Endothelial cell (in vitro differentiated cells): ENCODE measurements around the gene PLEKHO1. TPM values are rescaled to one million over a fixed set of nuclear protein-coding genes. Genes with fewer than 3 reads are reported as not detected.
"Not testable (repeated sequence)": the region's sequence is repeated elsewhere in the genome, so short reads cannot be mapped to it uniquely, and the experiment has no call there.

ENCODE experiments used
- DNase-seq: peaks from one replicate; pipeline ENCODE4 v3.0.0; 2021; ENCODE audit warnings: low spot score
- H3K27ac Mint-ChIP-seq: one replicate; pipeline ENCODE4 v1.8.0; 2021; ENCODE audit warnings: mixed read lengths, inconsistent platforms; ENCODE audit not compliant: unreplicated experiment
- H3K27me3 Mint-ChIP-seq: one replicate; pipeline ENCODE4 v1.8.0; 2021; ENCODE audit warnings: mild to moderate bottlenecking, moderate library complexity, mixed read lengths, inconsistent platforms; ENCODE audit not compliant: unreplicated experiment
- H3K36me3 Mint-ChIP-seq: one replicate; pipeline ENCODE4 v1.8.0; 2021; ENCODE audit warnings: mild to moderate bottlenecking, low read depth, mixed read lengths, inconsistent platforms; ENCODE audit not compliant: unreplicated experiment
- H3K4me1 Mint-ChIP-seq: one replicate; pipeline ENCODE4 v1.8.0; 2021; ENCODE audit warnings: mild to moderate bottlenecking, mixed read lengths, inconsistent platforms; ENCODE audit not compliant: unreplicated experiment
- H3K4me3 Mint-ChIP-seq: one replicate; pipeline ENCODE4 v1.8.0; 2021; ENCODE audit warnings: mild to moderate bottlenecking, mixed read lengths, inconsistent platforms; ENCODE audit not compliant: unreplicated experiment
- H3K9me3 Mint-ChIP-seq: one replicate; pipeline ENCODE4 v1.8.0; 2021; ENCODE audit warnings: mixed read lengths, inconsistent platforms; ENCODE audit not compliant: unreplicated experiment
- CTCF ChIP-seq: fragments of 200-600 bp; sonication (generic); IDR thresholded peaks from one replicate; pipeline ENCODE4 v1.5.0; 2021; ENCODE audit warnings: antibody characterized with exemption; ENCODE audit not compliant: unreplicated experiment
- total RNA-seq: library from RNA; stranded (reverse); fragmentation: NEBNext Ultra II Directional; extraction: Animal tissue kit (Norgen Biotek cat#: 25700); gene quantifications from one replicate; pipeline ENCODE4 v1.2.1, GENCODE V29; 2021; ENCODE audit not compliant: unreplicated experiment

PLEKHO1 gene
- total RNA-seq, 1 donor from 2014 or later: 71.6 TPM

GRCh38 chr1:150183061-150183460 is 33.3 kb downstream of the PLEKHO1 start:
- Mint-ChIP-seq H3K27ac (no peak overlapping the region), H3K4me1 (no peaks in the 10 kb centered on the region), H3K4me3 (no peak overlapping the region), H3K27me3 (no peaks in the 10 kb centered on the region), H3K9me3 (no peaks in the 10 kb centered on the region), H3K36me3 (no peaks in the 10 kb centered on the region)
- no peak for DNase-seq
- no peak for TF ChIP-seq CTCF

GRCh38 chr1:150185481-150185880 is 35.8 kb downstream of the PLEKHO1 start:
- Mint-ChIP-seq H3K27ac (no peak overlapping the region), H3K9me3 (no peaks in the 10 kb centered on the region), H3K4me3 (no peak overlapping the region), H3K4me1 (no peaks in the 10 kb centered on the region), H3K36me3 (no peaks in the 10 kb centered on the region), H3K27me3 (no peaks in the 10 kb centered on the region)
- no peak for TF ChIP-seq CTCF
- no peak for DNase-seq

GRCh38 chr1:150186438-150186788 is 36.7 kb downstream of the PLEKHO1 start:
- not testable (repeated sequence) for DNase-seq, H3K4me1 Mint-ChIP-seq, H3K36me3 Mint-ChIP-seq, H3K27ac Mint-ChIP-seq, H3K4me3 Mint-ChIP-seq, H3K9me3 Mint-ChIP-seq, H3K27me3 Mint-ChIP-seq

GRCh38 chr1:150186789-150187559 is 37.3 kb downstream of the PLEKHO1 start:
- no peak for DNase-seq
- peak; percentile 62 for TF ChIP-seq CTCF
- H3K27ac Mint-ChIP-seq: no peak overlapping the region
- H3K4me1 Mint-ChIP-seq: no peaks in the 10 kb centered on the region
- no peaks in the 10 kb centered on the region for H3K9me3 Mint-ChIP-seq
- no peak overlapping the region for H3K4me3 Mint-ChIP-seq
- H3K36me3 Mint-ChIP-seq: no peaks in the 10 kb centered on the region
- H3K27me3 Mint-ChIP-seq: no peaks in the 10 kb centered on the region

- H3K4me3 Mint-ChIP-seq: no peak overlapping the region
- H3K27ac Mint-ChIP-seq: no peak overlapping the region
- no peaks in the 10 kb centered on the region for H3K36me3 Mint-ChIP-seq
- TF ChIP-seq CTCF: peak; percentile 30
- no peak for DNase-seq
- no peaks in the 10 kb centered on the region for H3K27me3 Mint-ChIP-seq
- no peaks in the 10 kb centered on the region for H3K9me3 Mint-ChIP-seq
- no peaks in the 10 kb centered on the region for H3K4me1 Mint-ChIP-seq
Measured at GRCh38 chr1:150187560-150187931, 37.8 kb downstream of the PLEKHO1 start.
